Measurements from ENCODE around the gene EFS.

- peak; percentile 24; the same call in 1 of the 2 replicates for TF ChIP-seq CTCF (conservative IDR thresholded peaks at IDR 0.05; ENCODE audit: low read depth, low read length)
- TF ChIP-seq EZH2 (IDR thresholded peaks at IDR 0.05; ENCODE audit: low read length, unreplicated experiment): no peak
These were observed 20.5 kb downstream of the EFS start for GRCh38 chr14:23344481-23344880.
